Measurements from ENCODE around the gene PYGM. TPM values are rescaled to one million over a fixed set of nuclear protein-coding genes. Genes with fewer than 3 reads are reported as not detected.

The PYGM gene
- total RNA-seq, 1 experiment from 2014 or later: 1.4 TPM

GRCh38 chr11:64723117-64723906 lies 36.5 kb downstream of the PYGM start, which contains the start of gene NRXN2:
Gene NRXN2 (minus strand): TSS chr11:64723197. CDS start chr11:64713699, 9,498 bp downstream.
- no peaks in the 10 kb centered on the region for H3K9me3 ChIP-seq
- intact Hi-C loops (cut with micrococcal nuclease; ENCODE audit: unreplicated experiment): loop anchor here (1.0 kb wide), 1 partner anchor 35 kb away; no protein-coding TSS in a partner anchor
- no peaks in the 10 kb centered on the region for H3K9me3 Mint-ChIP-seq (ENCODE audit: unreplicated experiment)
- no peak within 1 kb of the TSS for H3K27ac Mint-ChIP-seq (ENCODE audit: unreplicated experiment)
- POLR2A ChIA-PET: no interaction called here
- TF ChIP-seq CTCF (IDR thresholded peaks at IDR 0.05; ENCODE audit: insufficient read depth in 1 of 2, low read depth in 1 of 2, low read length in 1 of 2, severe bottlenecking in 1 of 2, unreplicated experiment in 1 of 2): peak; percentile 93 to 96
- no TSS peak for BruUV-seq (replicated peaks)
- H3K4me3 Mint-ChIP-seq (ENCODE audit: unreplicated experiment): peak within 1 kb of the TSS; percentile 62
- peak within 1 kb of the TSS; percentile 74 for H3K4me3 ChIP-seq (ENCODE audit: low read depth, low read length)
- peak; percentile 86 to 90 for DNase-seq
- H3K27me3 Mint-ChIP-seq (ENCODE audit: insufficient read depth, unreplicated experiment): peaks cover 16% of the 10 kb centered on the region
- no peaks in the 10 kb centered on the region for H3K36me3 Mint-ChIP-seq (ENCODE audit: insufficient read depth, unreplicated experiment)
- H3K36me3 ChIP-seq (ENCODE audit: control insufficient read depth, insufficient read depth, low read length): no peaks in the 10 kb centered on the region
- CTCF ChIA-PET: interaction anchor here (1.1 to 1.8 kb wide), 2 partner anchors 10 to 35 kb away, joined by 3 to 5 read pairs; no protein-coding TSS in a partner anchor
- peaks cover 24% of the 10 kb centered on the region for H3K4me1 ChIP-seq
- H3K27me3 ChIP-seq (replicated peaks; ENCODE audit: control insufficient read depth, insufficient read depth, low read length): peaks cover 5% of the 10 kb centered on the region; the same call in 1 of the 2 replicates
- H3K4me1 Mint-ChIP-seq (ENCODE audit: low read depth, unreplicated experiment): peaks cover 12% of the 10 kb centered on the region

GRCh38 chr11:64722141-64723065 lies 37.4 kb downstream of the PYGM start:
- H3K27me3 ChIP-seq (replicated peaks; ENCODE audit: control insufficient read depth, insufficient read depth, low read length): peaks cover 5% of the 10 kb centered on the region; the same call in 1 of the 2 replicates
- peaks cover 21% of the 10 kb centered on the region for H3K27me3 Mint-ChIP-seq (ENCODE audit: insufficient read depth, unreplicated experiment)
- DNase-seq: no peak
- TF ChIP-seq CTCF (IDR thresholded peaks at IDR 0.05; ENCODE audit: insufficient read depth in 1 of 2, low read depth in 1 of 2, low read length in 1 of 2, severe bottlenecking in 1 of 2, unreplicated experiment in 1 of 2): no peak
- peaks cover 12% of the 10 kb centered on the region for H3K4me1 Mint-ChIP-seq (ENCODE audit: low read depth, unreplicated experiment)
- no peaks in the 10 kb centered on the region for H3K9me3 ChIP-seq
- ChIA-PET CTCF (interaction anchor here (0.7 to 1.8 kb wide), 3 partner anchors 9 to 34 kb away, joined by 3 to 5 read pairs (median 5); no protein-coding TSS in a partner anchor), POLR2A (no interaction called here)
- H3K9me3 Mint-ChIP-seq (ENCODE audit: unreplicated experiment): no peaks in the 10 kb centered on the region
- no peak overlapping the region for H3K4me3 Mint-ChIP-seq (ENCODE audit: unreplicated experiment)
- H3K27ac Mint-ChIP-seq (ENCODE audit: unreplicated experiment): no peak overlapping the region
- BruUV-seq (replicated peaks): no TSS peak
- no peaks in the 10 kb centered on the region for H3K36me3 ChIP-seq (ENCODE audit: control insufficient read depth, insufficient read depth, low read length)
- H3K4me3 ChIP-seq (ENCODE audit: low read depth, low read length): no peak overlapping the region
- intact Hi-C loops (cut with micrococcal nuclease; ENCODE audit: unreplicated experiment): loop anchor here (1.0 kb wide), 1 partner anchor 34 kb away; no protein-coding TSS in a partner anchor
- H3K4me1 ChIP-seq: peaks cover 24% of the 10 kb centered on the region
- no peaks in the 10 kb centered on the region for H3K36me3 Mint-ChIP-seq (ENCODE audit: insufficient read depth, unreplicated experiment)

GRCh38 chr11:64721359-64721699 lies 38.4 kb downstream of the PYGM start:
- Mint-ChIP-seq H3K4me3 (ENCODE audit: unreplicated experiment) (no peak overlapping the region), H3K36me3 (ENCODE audit: insufficient read depth, unreplicated experiment) (no peaks in the 10 kb centered on the region), H3K4me1 (ENCODE audit: low read depth, unreplicated experiment) (peaks cover 12% of the 10 kb centered on the region), H3K27ac (ENCODE audit: unreplicated experiment) (no peak overlapping the region), H3K9me3 (ENCODE audit: unreplicated experiment) (no peaks in the 10 kb centered on the region), H3K27me3 (ENCODE audit: insufficient read depth, unreplicated experiment) (peaks cover 26% of the 10 kb centered on the region)
- no TSS peak for BruUV-seq (replicated peaks)
- POLR2A ChIA-PET: no interaction called here
- H3K27me3 ChIP-seq (replicated peaks; ENCODE audit: control insufficient read depth, insufficient read depth, low read length): peaks cover 7% of the 10 kb centered on the region; the same call in 1 of the 2 replicates
- no peak for DNase-seq
- intact Hi-C loops (cut with micrococcal nuclease; ENCODE audit: unreplicated experiment): no loop called here
- peaks cover 24% of the 10 kb centered on the region for H3K4me1 ChIP-seq
- no peaks in the 10 kb centered on the region for H3K9me3 ChIP-seq
- H3K4me3 ChIP-seq (ENCODE audit: low read depth, low read length): no peak overlapping the region
- TF ChIP-seq CTCF (IDR thresholded peaks at IDR 0.05; ENCODE audit: insufficient read depth in 1 of 2, low read depth in 1 of 2, low read length in 1 of 2, severe bottlenecking in 1 of 2, unreplicated experiment in 1 of 2): no peak
- no peaks in the 10 kb centered on the region for H3K36me3 ChIP-seq (ENCODE audit: control insufficient read depth, insufficient read depth, low read length)
- CTCF ChIA-PET: interaction anchor here (0.7 kb wide), 1 partner anchor 14 kb away, joined by 5 read pairs; no protein-coding TSS in a partner anchor

Data from Caco-2 (cell line).